ENCODE results near the gene TBC1D12.
A peak's percentile ranks its signal among the peaks of the same experiment; 100 is the strongest.

TBC1D12 gene

GRCh38 chr10:94546049-94546900, 143.9 kb downstream of the TBC1D12 start:
- DNase-seq, result peak; percentile 8

DNA sequence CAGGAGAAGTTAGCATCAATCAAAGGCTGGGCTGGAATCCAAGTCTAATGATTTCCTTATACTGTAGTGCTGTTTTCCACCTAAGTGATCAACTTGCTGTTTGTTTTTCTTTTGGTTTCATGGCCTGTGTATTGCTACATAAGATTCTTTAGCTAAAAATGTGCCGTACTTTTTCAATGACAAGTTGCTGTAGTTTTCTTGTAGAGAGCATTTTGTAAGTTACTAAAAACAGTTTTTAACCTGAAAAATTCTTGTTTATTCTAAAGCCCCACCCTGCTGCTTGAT, 144.5 kb downstream of the TBC1D12 start:
- no peak for DNase-seq

DNA sequence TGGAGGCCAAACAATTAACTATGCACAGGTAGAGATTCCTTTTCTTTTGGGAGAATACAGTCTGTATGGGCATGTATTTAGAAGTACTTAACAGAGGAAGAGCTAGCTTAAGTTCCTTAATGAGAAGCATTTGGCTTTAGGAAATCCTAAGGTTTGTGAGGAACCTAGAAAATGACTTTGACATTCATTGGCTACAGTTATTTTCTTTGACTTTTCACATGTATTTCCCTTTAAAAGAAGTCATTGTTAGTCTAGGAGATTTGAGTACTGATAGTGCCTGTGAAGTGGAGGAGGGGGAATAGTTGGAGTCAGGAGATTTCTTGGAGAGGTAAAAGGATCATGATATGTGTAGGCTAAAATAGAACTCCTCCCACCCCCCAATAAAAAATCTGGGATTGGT, 146.9 kb downstream of the TBC1D12 start:
- DNase-seq, result no peak

DNA sequence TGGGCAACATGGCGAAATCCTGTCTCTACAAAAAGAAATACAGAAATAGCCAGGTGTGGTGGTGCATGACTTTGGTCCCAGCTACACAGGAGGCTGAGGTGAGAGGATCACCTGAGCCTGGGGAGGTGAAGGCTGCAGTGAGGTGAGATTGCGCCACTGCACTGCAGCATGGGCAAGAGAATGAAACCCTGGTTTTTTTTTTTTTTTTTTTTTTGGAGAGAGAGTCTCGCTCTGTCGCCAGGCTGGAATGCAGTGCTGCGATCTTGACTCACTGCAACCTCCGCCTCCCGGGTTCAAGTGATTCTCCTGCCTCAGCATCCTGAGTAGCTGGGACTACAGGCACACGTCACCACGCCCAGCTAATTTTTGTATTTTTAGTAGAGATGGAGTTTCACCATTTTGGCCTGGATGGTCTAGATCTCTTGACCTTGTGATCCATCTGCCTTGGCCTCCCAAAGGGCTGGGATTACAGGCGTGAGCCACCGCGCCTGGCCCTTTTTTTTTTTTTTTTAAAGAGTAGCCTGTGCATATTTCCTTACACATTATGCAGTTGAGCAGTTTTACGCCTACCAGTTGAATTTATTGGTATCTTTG, 165.5 kb downstream of the TBC1D12 start:
- peak; percentile 4 for DNase-seq

DNA sequence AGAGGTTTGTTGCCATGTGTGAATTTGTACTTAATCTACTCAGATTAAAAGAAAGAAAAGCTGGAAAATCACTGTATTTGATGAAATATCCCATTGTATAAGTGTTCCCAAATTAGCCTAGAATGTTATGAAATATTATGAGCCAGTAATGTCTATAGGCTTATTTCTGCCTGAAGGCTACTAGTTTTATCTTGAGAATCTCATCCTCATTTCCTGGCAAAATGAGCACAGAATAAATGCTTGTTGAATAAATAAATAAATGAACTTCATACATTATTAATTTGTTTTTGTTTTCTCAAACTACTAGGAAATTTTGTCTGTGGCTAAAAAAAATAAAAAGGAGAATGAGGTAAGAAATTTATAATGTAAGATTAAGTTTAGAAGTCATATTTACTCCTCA, 168.7 kb downstream of the TBC1D12 start:
- DNase-seq, result no peak

- peak; percentile 13 for DNase-seq
Observed at GRCh38 chr10:94571528-94571927, 169.2 kb downstream of the TBC1D12 start.

DNA sequence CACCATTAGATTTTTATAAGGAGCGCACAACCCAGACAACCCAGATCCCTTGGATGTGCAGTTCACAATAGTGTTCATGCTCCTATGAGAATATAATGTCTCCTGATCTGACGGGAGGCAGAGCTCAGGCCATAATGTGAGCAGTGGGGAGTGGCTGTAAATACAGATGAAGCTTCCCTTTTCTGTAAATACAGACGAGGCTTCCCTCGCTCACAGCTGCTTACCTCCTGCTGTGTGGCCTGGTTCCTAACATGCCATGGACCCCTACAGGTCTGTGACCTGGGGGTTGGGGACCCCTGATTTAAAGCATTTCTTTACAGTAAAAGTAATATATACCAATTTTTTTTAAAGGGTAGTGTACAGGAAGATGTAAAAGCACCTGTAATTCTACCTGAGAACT, 176.4 kb downstream of the TBC1D12 start:
- DNase-seq, result no peak

GRCh38 chr10:94583124-94583523, 180.8 kb downstream of the TBC1D12 start:
- DNase-seq, result no peak

Measured in fibroblast of skin of scalp (primary cell).